HG02642 (cell line): ENCODE data around the gene PCARE.
"Not testable (repeated sequence)": the region's sequence is repeated elsewhere in the genome, so short reads cannot be mapped to it uniquely, and the experiment has no call there.

Experiments
- ATAC-seq: cut with Tn5 transposase; IDR thresholded peaks from one replicate; pipeline ENCODE4 v1.9.1; 2021; ENCODE audit warnings: mild to moderate bottlenecking; ENCODE audit not compliant: unreplicated experiment, poor library complexity

Gene PCARE

GRCh38 chr2:29100564-29100963 lies 26.2 kb upstream of the PCARE start:
- ATAC-seq: no peak

GRCh38 chr2:29097569-29097968 lies 23.2 kb upstream of the PCARE start:
- ATAC-seq: no peak

- ATAC-seq: no peak
Measured at GRCh38 chr2:29096969-29097368, 22.6 kb upstream of the PCARE start.

- not testable (repeated sequence) for ATAC-seq
Measured at GRCh38 chr2:29090311-29090710, 16.0 kb upstream of the PCARE start.

DNA sequence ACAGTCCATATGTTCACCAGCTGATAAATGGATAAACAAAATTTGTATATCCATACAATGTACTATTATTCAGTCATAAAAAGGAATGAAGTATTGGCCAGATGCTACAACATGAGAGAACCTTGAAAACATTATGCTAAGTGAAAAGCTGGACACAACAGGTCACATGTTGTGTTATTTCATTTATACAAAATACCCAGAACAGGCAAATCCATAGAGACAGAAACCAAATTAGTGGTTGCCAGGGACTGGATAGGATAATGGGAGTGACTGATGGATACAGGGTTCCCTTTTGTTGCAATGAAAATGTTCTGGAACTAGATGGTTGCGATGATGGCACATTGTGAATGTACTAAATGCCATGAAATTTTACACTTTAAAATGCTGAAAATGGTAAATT lies 10.2 kb upstream of the PCARE start:
- no peak for ATAC-seq

DNA sequence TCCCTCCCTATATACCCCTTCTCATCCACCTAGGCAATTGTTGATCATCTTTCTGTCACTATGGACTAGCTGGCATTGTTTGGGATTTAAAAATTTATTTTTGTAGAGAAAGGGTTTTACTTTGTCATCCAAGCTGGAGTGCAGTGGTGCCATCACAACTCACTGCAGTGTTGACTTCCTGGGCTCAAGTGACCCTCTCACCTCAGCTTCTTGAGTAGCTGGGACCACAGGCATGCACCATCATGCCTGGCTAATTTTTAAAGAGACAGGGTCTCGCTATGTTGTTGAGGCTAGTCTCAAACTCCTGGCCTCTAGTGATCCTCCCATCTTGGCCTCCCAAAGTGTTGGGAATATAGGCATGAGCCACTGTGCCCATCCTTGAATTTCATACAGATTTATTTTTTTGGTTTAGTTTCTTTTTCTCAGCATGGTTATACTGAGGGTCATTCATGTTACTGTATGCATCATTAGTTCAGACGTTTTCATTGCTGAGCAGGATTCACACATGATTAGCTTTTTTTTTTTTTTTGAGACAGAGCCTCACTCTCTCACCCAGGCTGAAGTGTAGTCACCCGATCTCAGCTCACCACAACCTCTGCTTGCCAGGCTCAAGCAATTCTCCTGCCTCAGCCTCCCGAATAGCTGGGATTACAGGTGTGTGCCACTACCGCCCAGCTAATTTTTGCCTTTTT lies 8.6 kb upstream of the PCARE start:
- peak; percentile 47 for ATAC-seq

DNA sequence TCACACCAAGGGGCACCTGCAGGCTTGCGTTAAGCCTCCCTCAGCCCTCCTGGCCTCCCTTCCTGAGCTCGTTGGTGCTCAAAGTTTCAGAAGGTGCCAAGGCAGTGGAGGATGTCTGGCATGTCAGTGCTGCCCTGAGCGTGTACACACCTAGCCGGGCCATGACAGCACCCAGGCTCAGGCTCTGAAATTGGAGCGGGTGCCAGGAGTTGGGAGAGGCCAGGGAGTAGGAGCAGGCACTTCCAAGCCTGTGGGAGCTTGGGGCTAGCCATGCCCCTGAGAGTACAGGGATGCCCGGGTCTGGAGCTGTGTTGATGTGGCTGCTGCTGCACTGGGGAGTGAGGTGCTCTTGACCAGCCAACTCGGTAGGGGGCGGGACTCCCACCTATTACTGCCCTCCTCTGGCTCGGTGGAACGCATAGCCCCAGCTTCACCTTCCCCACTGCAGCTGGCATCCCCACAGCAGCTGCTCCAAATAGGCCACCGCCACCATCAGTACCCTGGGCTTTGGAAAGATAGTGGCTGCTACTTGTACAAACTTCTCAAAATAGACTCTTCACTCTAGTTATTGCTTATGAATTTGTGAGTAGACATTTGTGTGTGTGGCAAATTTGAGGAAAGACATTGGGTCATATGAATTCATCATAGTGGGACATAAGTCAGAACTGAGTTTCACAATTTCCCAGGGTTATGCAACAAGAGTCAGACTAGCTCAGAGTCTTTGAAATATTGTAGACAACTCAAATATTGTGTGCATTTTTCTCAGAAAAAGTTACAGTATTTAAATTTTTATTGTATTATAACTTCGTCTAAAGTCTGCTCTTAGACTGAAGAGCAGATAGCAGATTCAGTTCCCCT lies 6.8 kb upstream of the PCARE start:
- ATAC-seq: no peak

DNA sequence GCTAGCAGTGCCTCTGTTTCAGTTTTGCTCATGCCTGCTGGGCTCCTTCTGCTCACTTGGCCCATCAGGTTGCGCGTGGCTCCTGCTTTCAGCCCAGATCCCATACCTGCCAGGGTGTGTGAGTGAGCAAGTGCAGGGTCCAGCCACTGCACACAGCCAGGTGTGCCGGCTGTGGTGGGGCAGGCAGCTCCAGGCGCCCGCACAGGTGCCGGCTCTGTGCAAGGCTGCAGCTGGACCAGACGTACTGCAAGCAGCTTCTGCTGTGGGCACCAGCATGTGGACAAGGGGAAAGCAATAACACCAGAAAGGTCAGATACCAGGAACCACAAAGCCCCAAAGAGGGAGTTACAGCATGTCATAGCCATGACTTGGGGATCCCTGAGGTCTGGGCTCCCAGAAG lies 5.6 kb upstream of the PCARE start:
- ATAC-seq: no peak

- no peak for ATAC-seq
Measured at GRCh38 chr2:29075894-29076705, 1.8 kb upstream of the PCARE start.

DNA sequence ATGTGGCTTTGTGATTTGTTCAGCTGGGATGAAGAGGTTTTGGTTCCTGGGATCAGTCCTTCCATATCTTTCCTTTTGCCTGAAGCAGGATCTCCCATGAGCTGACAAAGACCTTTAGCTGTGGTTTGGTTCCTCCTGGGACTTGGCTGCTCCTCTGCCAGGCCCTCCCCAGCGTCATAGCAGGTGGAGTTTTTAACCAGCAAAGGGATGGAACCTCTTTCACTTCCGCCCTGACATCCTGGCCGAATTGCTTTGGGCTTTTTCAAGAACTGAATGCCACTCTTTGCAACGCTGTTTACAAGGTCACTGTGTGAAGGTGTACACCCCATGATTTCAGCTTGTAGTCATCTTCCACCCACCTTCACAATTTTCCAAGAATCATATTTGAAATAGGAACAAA lies 390 bp downstream of the PCARE start:
- ATAC-seq: no peak

DNA sequence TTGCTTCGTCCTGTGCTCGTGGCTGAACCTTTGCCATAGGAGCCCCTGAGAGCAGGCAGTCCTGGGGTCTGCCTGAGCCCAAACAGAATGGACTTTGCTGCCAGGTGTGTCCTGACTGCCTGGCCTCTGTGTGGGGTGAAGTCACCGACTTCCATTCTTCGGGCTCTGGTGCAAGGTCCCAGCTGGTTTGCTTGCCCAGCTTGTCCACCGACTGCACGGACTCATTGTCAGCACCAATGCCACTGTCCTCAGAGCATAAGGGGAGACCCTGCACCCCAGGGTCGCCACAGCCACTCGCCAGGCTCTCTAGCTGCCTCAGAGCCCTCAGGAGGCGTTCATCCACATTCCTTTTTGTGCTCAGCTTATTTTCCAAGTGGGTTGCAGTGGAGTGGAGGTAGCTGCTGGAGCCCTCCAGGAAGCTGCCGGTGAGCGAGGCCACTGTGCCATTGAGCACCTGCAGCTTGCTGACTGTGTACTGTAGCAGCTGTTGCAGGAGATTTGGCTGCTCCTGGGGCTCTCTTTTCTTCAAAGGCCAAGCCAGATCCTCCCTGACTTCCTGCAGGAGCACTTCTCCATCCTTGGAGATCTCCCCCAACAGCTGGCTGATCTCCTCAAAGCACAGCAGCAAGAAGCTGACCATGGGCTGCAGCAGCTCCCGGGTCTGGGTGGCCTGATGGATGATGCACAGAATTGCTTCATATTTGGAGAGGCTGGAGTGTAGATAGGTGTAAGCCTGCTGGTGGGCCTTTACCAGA lies 1.2 kb downstream of the PCARE start:
- ATAC-seq: no peak

DNA sequence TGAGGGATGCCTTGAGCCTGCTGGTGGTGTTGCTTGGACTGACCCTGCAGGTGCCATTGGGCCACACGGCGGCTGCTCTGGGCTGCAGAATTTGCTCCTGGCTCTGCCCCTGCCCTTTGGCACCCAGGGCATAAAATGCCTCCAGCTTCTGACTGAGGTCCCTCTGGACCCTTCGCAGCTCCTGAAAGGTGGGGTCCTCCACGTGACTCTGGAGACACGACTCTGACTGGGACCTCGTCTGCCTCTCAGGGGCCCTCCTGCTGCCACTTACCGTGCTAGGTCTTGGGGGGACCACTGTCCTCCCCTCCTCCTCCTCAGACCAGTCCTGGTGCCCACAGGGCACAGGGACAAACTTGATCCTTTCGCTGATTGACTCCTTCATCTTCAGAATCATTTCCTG lies 2.1 kb downstream of the PCARE start:
- no peak for ATAC-seq

GRCh38 chr2:29071032-29071975 lies 3.0 kb downstream of the PCARE start:
- no peak for ATAC-seq

- ATAC-seq: no peak
Measured at GRCh38 chr2:29070526-29070925, 3.8 kb downstream of the PCARE start.

GRCh38 chr2:29068513-29068912 lies 5.8 kb downstream of the PCARE start:
- ATAC-seq: no peak

GRCh38 chr2:29066997-29067605 lies 7.2 kb downstream of the PCARE start:
- ATAC-seq: no peak

GRCh38 chr2:29066271-29066860 lies 8.0 kb downstream of the PCARE start:
- no peak for ATAC-seq

DNA sequence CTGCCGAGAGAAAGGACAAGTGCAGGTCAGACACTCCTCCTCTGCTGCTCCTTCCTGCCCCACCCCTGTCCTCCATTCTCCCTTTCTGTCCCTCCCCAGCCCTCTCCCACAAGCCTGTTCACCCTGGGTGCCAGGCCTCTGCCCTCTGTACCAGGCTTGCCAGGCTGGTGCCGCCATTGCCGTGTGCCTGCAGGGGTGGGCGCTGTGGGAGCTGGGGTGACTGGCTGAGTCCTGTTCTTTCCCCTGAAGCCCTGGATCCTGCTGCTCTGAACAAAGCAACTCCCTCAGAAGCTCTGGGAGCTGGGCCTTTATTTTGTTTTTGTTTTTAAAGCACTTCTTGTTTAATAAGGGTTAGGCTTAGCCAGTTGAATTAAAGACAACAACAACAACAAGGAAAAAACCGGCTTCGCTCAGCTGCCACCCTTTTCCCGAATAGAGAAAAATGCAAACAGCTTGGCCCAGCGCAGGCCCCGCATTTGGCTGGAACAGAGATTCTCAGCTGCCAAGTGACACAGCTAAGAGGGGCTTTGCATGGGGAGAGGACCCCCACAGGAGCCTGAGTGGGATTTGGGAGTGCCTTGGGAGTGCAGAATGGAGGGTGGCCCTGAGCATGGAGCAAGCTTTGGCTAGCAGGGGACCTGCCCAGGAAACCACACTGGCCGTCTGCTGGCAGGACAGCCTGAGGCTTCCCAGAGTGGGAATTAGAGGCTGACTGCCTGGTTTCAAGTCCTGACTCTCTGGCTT lies 9.1 kb downstream of the PCARE start:
- no peak for ATAC-seq
